ENCODE measurements around the gene MCTP1.

DNA sequence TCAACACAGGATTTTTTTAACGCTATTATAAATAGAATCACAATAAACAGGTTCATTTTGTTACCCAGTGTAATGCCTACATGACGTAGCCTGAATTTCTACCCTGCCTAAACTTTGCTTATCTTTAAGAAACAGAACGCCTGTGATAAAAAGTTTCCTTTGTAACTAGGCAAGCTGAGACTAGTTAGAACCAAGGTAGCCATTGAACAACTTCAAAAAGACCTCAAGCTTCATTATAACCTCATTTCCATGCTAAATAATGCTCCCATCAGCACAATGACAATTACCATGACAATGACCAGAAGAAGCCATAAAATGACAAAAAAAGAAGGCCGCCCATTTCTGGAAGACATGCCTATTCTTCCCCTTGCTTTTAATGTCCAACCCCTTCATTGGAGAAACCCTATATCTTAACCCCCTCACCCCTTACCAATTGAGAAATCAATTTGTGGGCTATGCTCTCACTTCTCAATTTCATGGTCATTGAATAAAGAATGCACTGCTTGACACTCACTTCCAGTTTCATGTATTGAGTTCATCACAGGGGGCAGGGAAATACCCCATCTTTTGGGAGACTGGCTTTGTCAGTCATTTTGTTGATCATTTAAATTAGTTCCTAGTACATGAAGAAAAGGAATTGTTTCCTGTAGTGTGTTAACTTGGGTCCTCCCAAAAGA, 276.8 kb downstream of the MCTP1 start:
- no peak for TF ChIP-seq EZH2 (IDR thresholded peaks at IDR 0.05)
- no peak for TF ChIP-seq POLR2AphosphoS5 (IDR thresholded peaks at IDR 0.05; ENCODE audit: borderline replicate concordance, low read depth, low read length)
